AG10803 (cell line): ENCODE data around the gene SYTL5.

Experiments used
- DNase-seq: peaks from one replicate; pipeline ENCODE4 v3.0.0; 2010; ENCODE audit warnings: low read depth
- H3K4me3 ChIP-seq: 2 replicates; pipeline ENCODE4 v1.5.1; 2011; ENCODE audit warnings: mild to moderate bottlenecking, low read length, control low read depth
- TF ChIP-seq, protein P1 (sequence below): conservative IDR thresholded peaks from 2 replicates; pipeline ENCODE4 v1.5.1; 2011; ENCODE audit warnings: mild to moderate bottlenecking, low read length, control low read depth, inconsistent platforms

Gene SYTL5

DNA sequence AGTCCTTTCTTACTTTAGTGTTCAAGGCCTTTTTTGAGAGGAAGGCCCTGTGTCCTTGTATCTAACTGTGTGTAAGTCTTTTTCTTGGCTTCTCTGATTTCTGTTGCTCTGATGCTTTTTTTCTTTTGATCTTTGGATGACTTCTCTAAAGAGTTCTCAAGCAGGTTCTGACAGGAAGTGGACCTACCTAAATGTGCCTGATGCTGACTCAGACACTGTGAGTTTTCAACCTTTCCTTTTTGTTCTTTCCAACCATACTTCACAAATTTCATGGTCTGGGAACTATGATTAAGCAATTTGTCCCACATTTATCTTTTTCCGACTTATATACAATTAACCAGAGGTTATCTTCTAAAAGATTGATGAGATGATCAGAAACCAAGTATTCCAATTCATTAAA is 96.5 kb downstream of the SYTL5 start:
- TF ChIP-seq, protein P1, sequence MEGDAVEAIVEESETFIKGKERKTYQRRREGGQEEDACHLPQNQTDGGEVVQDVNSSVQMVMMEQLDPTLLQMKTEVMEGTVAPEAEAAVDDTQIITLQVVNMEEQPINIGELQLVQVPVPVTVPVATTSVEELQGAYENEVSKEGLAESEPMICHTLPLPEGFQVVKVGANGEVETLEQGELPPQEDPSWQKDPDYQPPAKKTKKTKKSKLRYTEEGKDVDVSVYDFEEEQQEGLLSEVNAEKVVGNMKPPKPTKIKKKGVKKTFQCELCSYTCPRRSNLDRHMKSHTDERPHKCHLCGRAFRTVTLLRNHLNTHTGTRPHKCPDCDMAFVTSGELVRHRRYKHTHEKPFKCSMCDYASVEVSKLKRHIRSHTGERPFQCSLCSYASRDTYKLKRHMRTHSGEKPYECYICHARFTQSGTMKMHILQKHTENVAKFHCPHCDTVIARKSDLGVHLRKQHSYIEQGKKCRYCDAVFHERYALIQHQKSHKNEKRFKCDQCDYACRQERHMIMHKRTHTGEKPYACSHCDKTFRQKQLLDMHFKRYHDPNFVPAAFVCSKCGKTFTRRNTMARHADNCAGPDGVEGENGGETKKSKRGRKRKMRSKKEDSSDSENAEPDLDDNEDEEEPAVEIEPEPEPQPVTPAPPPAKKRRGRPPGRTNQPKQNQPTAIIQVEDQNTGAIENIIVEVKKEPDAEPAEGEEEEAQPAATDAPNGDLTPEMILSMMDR = no peak
- H3K4me3 ChIP-seq = no peak overlapping the region
- DNase-seq = no peak

DNA sequence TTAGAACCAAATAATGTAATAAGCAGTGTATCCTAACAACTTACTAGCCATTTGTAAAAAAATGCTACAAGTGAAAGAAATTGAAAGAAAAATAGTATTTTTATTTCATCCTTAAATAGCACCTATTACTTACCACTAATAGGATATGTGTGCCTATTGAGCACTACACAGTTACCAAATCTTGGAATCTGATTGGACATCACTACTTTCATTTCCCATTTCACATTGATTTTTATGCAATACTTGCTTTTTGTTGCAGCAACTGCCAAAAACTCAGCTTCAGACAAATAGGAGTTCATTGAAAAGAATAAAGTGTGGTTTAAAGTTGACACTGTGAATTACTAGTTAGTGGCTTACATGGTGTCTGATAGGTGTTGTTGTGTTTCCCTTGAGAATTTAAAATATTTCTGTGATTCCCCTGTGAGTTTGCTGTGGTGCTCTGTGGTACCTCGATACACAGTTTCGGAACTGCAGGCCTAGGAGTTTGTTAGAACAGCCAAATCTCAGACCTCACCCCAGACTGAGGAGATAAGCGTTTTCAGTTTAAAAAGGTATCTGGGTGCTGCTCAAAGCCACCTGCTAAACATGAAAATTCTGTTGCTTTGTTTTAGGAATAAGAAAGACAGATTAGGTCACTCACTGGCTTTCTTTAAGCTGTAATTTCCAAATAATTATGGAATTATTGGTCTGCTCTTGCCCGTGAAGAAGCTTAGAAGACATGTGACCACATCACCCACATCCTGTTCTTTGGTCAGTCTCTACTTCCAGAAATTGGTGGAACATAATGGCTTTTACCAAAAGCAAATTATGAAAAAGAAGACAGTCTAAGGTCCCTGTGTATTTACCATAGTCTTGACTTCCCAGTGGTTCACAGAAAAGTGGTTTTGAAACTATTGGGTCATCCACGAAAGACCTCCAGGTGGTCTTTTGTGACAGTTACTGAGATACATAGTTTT is 97.8 kb downstream of the SYTL5 start:
- TF ChIP-seq, protein P1 = no peak
- no peak overlapping the region for H3K4me3 ChIP-seq
- no peak for DNase-seq

DNA sequence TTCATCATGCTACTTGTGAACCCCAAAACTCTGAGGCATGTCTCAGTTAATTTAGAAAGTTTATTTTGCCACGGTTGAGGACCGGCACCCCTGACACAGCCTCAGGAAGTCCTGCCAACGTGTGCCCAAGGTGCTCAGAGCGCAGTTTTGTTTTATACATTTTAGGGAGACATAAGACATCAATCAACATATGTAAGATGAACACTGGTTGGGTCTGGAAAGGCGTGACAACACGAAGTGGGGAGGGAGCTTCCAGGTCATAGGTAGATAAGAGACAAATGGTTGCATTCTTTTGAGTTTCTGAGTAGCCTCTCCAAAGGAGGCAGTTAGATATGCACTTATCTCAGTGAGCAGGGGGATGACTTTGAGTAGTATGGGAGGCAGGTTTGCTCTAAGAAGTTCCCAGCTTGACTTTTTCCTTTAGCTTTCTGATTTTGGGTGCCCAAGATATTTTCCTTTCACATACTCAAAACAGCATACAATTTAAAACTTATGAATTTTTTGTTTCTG is 98.9 kb downstream of the SYTL5 start:
- H3K4me3 ChIP-seq = no peak overlapping the region
- DNase-seq = no peak
- TF ChIP-seq, protein P1 = no peak

DNA sequence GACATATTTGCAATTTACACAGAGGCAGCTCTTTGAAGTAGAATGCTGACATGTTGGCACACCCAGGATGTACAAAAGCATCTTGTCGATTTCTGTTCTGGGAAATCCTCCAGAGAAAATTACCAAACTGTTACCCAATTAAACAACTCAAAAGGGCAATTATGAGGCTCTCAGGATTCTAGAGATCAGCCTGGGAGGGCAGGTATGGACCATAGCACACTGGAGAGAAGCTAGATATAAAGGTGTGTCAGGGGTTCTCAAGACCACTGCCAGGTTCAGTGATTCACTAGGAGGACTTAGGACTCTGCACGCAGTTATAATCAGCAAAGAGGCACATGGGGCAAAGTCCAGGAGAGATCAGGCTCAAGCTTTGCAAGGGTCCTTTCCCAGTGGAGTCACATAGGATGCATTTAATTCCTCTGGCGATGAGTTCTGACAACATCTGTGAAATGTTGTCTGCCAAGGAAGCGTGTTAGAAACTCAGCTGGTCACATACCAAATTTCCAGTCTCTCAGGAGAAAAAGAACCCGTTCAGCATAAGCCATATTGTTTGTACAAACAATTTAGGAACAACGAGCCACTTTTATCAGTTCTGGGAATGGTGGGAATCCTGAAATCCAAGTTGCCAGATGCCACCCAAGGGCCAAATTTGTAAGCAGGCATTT is 100.8 kb downstream of the SYTL5 start:
- no peak overlapping the region for H3K4me3 ChIP-seq
- DNase-seq = no peak

DNA sequence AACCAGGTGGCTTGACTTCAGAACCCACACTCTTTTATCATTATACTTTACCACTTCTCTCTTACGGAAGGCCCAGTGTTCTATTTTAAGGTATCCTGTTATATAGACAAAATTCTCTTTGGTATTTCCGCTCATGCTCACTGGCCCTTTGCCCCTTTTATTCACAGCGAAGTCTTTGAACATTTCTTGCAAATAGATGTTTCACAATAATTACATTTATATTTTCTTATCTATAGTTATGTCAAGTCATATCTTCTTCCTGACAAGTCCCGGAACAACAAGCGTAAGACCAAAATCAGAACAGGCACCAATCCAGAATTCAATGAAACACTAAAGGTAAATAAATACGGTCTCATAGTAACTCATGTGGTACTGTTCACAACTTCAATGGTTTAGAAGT is 102.0 kb downstream of the SYTL5 start:
- no peak for DNase-seq
- no peak overlapping the region for H3K4me3 ChIP-seq
- TF ChIP-seq, protein P1 = no peak

More for the DNA sequence above, 100.8 kb downstream of the SYTL5 start:
- TF ChIP-seq, protein P1 = no peak

DNA sequence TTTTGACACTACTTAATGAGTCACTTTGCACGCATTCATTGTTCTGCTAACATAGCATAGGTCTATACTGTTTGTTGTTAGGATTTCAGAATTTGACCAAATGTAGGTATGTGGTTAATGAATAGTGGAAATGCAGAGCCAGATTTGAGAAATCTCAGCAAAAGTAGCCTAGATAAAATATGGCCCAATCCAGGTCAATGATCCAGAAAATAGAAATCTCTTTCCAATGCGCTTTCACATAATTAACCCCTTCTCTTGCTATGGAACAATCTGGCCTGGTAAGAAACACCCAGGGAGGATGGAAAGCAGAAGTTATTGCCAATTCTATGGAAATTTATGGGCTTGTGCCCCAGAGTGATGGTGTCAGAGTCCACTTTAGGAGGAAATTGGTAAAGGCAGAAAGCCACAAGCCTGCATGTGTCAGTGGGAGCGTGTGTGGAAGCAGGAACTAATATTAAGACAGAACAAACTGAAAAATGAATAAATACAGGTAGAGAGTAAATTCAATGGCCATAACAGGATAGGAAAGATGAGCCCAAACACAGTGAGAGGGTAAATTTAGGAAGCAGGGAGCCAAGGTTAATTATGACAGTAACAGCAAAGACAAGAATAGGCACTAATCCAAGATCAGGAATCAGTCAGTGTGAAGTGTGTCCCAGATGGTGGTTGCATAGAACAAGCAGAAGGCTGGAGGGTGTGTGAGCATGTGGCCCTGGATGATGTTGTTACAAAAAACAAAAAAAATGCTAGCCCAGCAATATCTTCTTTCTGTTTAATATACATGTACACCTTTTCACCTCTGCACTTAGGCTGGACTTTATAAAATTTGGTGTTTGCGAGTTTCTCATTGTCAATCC is 102.9 kb downstream of the SYTL5 start:
- H3K4me3 ChIP-seq = no peak overlapping the region
- TF ChIP-seq, protein P1 = no peak
- no peak for DNase-seq
